ENCODE measurements around the gene PAQR5. TPM values are rescaled to one million over a fixed set of nuclear protein-coding genes. Genes with fewer than 3 reads are reported as not detected.

Gene PAQR5
- total and polyA plus RNA-seq, 4 donors: 0.19 to 1.1 (median 0.53) TPM

DNA sequence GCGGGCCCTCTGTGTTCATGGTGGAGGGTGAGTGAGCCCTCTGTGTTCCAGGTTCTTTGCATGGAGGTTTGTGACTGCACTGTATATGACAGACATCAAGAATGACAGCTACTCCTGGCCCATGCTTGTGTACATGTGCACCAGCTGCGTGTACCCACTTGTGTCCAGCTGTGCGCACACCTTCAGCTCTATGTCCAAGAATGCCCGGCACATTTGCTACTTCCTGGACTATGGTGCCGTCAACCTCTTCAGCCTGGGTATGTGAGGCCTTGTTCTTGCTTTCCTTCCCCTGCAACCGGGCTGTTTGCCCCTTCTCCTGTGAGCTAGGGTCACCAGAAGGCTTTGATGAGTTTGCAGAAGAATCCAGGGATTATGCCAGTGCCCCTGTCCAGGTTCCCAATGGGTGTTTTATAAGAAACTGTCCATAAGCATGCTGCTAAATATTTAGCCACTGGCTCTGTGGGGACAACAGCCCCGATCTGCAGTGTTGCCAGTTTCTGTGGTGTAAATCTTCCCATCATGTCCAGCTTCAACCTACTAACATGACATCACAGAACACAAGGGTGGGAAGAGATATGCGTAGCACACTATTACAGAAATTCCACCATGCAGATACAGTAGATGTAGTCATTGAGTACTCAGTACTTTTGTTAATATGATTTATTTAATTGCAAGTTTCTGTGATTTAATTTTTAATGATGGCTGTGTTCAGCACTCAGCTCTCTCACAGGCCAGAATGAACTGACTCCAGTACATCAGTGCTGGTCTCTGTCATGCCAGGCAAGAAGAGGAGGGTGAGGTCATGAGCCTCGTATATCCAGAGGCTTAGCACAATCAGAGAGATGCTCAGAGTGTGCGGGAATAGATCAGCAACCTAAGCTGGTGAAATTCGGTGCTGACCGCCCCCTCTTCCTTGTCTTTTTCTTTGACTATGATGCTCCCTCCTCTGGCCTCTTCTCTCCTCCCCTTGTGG is 86.2 kb downstream of the PAQR5 start:
- no peaks in the 10 kb centered on the region for H3K36me3 ChIP-seq (ENCODE audit: control insufficient read depth in 4 of 4, insufficient read depth in 3 of 4, low read depth in 1 of 4, low read length in 3 of 4)
- no peaks in the 10 kb centered on the region for H3K27me3 ChIP-seq (ENCODE audit: control insufficient read depth in 4 of 4, insufficient read depth in 4 of 4, low read length in 3 of 4)
- no peak overlapping the region for H3K9ac ChIP-seq (ENCODE audit: low read depth in 1 of 2, low read length in 2 of 2)
- no peak overlapping the region for H3K4me3 ChIP-seq (ENCODE audit: low read depth in 1 of 3, low read length in 3 of 3)
- TF ChIP-seq FOXA1 (IDR thresholded peaks at IDR 0.05) (no peak), RXRA (IDR thresholded peaks at IDR 0.05) (no peak), YY1 (IDR thresholded peaks at IDR 0.05) (no peak), EGR1 (IDR thresholded peaks at IDR 0.05; ENCODE audit: low read depth in 2 of 2) (no peak), NR2F2 (IDR thresholded peaks at IDR 0.05) (no peak), RAD21 (IDR thresholded peaks at IDR 0.05) (no peak), HNF4A (conservative IDR thresholded peaks at IDR 0.05) (no peak), GABPA (IDR thresholded peaks at IDR 0.05 in 1 of 2, conservative IDR thresholded peaks at IDR 0.05 in 1 of 2) (no peak), HNF4G (IDR thresholded peaks at IDR 0.05) (no peak), FOXA2 (IDR thresholded peaks at IDR 0.05) (no peak), TAF1 (conservative IDR thresholded peaks at IDR 0.05) (no peak), SP1 (IDR thresholded peaks at IDR 0.05) (no peak), JUND (IDR thresholded peaks at IDR 0.05) (no peak)
- TF ChIP-seq, protein P1, sequence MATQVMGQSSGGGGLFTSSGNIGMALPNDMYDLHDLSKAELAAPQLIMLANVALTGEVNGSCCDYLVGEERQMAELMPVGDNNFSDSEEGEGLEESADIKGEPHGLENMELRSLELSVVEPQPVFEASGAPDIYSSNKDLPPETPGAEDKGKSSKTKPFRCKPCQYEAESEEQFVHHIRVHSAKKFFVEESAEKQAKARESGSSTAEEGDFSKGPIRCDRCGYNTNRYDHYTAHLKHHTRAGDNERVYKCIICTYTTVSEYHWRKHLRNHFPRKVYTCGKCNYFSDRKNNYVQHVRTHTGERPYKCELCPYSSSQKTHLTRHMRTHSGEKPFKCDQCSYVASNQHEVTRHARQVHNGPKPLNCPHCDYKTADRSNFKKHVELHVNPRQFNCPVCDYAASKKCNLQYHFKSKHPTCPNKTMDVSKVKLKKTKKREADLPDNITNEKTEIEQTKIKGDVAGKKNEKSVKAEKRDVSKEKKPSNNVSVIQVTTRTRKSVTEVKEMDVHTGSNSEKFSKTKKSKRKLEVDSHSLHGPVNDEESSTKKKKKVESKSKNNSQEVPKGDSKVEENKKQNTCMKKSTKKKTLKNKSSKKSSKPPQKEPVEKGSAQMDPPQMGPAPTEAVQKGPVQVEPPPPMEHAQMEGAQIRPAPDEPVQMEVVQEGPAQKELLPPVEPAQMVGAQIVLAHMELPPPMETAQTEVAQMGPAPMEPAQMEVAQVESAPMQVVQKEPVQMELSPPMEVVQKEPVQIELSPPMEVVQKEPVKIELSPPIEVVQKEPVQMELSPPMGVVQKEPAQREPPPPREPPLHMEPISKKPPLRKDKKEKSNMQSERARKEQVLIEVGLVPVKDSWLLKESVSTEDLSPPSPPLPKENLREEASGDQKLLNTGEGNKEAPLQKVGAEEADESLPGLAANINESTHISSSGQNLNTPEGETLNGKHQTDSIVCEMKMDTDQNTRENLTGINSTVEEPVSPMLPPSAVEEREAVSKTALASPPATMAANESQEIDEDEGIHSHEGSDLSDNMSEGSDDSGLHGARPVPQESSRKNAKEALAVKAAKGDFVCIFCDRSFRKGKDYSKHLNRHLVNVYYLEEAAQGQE (IDR thresholded peaks at IDR 0.05): no peak
- TF ChIP-seq, protein P2, sequence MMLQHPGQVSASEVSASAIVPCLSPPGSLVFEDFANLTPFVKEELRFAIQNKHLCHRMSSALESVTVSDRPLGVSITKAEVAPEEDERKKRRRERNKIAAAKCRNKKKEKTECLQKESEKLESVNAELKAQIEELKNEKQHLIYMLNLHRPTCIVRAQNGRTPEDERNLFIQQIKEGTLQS (IDR thresholded peaks at IDR 0.05): no peak
- TF ChIP-seq, protein P3, sequence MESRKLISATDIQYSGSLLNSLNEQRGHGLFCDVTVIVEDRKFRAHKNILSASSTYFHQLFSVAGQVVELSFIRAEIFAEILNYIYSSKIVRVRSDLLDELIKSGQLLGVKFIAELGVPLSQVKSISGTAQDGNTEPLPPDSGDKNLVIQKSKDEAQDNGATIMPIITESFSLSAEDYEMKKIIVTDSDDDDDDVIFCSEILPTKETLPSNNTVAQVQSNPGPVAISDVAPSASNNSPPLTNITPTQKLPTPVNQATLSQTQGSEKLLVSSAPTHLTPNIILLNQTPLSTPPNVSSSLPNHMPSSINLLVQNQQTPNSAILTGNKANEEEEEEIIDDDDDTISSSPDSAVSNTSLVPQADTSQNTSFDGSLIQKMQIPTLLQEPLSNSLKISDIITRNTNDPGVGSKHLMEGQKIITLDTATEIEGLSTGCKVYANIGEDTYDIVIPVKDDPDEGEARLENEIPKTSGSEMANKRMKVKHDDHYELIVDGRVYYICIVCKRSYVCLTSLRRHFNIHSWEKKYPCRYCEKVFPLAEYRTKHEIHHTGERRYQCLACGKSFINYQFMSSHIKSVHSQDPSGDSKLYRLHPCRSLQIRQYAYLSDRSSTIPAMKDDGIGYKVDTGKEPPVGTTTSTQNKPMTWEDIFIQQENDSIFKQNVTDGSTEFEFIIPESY (IDR thresholded peaks at IDR 0.05): no peak
- TF ChIP-seq, protein P4, sequence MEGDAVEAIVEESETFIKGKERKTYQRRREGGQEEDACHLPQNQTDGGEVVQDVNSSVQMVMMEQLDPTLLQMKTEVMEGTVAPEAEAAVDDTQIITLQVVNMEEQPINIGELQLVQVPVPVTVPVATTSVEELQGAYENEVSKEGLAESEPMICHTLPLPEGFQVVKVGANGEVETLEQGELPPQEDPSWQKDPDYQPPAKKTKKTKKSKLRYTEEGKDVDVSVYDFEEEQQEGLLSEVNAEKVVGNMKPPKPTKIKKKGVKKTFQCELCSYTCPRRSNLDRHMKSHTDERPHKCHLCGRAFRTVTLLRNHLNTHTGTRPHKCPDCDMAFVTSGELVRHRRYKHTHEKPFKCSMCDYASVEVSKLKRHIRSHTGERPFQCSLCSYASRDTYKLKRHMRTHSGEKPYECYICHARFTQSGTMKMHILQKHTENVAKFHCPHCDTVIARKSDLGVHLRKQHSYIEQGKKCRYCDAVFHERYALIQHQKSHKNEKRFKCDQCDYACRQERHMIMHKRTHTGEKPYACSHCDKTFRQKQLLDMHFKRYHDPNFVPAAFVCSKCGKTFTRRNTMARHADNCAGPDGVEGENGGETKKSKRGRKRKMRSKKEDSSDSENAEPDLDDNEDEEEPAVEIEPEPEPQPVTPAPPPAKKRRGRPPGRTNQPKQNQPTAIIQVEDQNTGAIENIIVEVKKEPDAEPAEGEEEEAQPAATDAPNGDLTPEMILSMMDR (IDR thresholded peaks at IDR 0.05; ENCODE audit: low read depth, low read length, missing input control): no peak
- TF ChIP-seq, protein P5, sequence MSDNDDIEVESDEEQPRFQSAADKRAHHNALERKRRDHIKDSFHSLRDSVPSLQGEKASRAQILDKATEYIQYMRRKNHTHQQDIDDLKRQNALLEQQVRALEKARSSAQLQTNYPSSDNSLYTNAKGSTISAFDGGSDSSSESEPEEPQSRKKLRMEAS (IDR thresholded peaks at IDR 0.05): no peak
- no peak for DNase-seq (ENCODE audit: low spot score)
- H3K9me3 ChIP-seq (ENCODE audit: control insufficient read depth in 4 of 4, low read length in 3 of 4): no peaks in the 10 kb centered on the region
- 96% methylated on average over 12 of the region's 12 CpGs for WGBS
- H3K4me1 ChIP-seq (ENCODE audit: control insufficient read depth in 4 of 4, insufficient read depth in 4 of 4, low read length in 3 of 4): no peaks in the 10 kb centered on the region
- no peak overlapping the region for H3K27ac ChIP-seq (ENCODE audit: low read depth in 1 of 2, low read length in 2 of 2)

Data from liver (tissue), 9 donors.